NCI-H2107 treated with DMSO at 0.1 percent for 48 hours (cell line): ENCODE results near the gene SPATA9.
"Not testable (repeated sequence)": the region's sequence is repeated elsewhere in the genome, so short reads cannot be mapped to it uniquely, and the experiment has no call there.

Source experiments
- DNase-seq: peaks from one replicate; lab custom pipeline; 2025; ENCODE audit not compliant: unreplicated experiment; lab: John Stamatoyannopoulos, UW

The SPATA9 gene

DNA sequence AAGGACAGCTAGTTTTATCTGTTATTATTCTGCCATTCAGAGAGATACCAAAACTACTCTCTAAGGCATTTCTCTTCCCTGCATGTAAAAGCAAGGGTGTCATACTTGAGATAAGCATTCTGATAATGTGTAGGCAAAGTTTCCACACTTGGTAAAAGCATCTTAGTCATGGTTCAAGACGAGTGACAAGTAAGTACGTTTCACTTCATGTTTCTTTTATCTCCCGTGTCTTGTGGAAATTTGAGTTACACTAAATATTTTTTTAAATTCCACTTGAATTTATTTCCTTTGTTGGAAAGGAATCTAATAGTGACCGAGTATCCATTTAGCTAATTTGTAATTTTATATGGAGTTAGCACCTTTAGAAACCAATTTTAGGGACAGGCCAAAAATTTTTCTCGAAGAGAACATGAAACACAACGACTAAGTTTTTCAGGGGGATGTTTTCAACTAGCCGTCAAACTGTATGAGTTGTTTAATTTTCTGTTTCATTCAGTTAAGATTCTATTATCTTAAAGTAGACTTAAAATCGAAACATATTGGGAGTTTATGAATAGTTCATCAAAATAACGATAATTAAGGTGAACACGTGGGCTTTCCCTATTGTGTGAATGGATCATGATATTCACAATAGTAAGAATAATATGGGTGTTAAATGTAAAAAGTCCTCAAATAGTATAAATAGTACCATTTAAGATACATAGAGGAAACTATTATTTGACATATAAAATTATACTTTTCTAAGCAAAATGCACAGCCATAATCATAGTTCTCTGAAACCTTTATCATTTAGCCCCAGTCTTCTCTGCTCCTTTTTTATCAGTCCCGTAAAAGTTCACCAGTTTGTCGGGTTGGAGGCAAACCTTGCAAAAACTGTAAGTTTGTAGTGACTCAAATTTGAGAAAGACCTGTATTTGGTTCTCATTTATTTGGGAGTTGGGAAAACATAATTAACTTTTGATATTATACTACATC, 34.6 kb downstream of the SPATA9 start:
- no peak for DNase-seq

DNA sequence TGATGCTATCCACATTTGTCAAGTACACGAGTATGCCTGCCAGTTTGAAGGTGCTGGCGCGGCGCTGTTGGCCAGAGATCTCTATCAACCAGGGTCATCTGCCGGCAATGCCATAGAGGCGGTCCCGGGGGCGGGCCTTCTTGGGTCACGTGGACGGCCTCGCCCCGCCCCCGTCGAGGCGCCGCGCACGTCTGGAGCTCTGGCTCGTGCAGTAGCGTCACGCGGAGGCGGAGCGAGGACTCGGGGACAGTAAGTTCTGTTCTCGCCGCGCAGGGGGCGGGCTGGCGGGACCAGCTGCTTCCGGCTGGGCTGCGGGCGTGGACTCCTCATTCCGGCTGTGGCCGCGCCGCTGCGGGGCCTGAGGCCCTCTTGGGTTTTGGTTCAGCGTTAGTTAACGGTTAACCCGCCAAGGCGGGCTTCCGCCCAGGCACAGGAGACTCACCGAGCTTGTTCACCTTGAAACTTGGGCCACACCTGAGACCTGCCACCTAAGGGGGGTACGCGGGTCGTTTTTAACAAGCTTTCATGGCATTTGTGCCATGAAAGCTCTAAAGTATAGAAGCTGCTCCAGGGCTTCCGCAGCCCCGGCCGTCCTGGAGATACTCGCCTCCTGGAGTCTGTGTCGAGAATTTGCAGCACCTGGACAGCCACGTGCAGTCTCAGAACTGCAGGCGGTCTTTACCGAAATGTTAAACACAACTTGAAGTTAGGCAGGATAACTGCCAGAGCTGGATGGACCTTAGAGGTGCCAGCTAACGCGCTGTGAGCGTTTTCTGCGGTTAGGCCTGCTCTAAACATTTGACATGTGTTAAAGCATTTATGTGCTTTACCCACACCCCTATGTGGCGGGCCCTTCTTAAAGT, 36.0 kb downstream of the SPATA9 start, which contains the start of gene RFESD:
TSS of gene RFESD (plus strand) at position 209 of the 863 bp plus-strand sequence. CDS start 5,495 bp downstream, outside the sequence.
- peak; percentile 79 for DNase-seq

DNA sequence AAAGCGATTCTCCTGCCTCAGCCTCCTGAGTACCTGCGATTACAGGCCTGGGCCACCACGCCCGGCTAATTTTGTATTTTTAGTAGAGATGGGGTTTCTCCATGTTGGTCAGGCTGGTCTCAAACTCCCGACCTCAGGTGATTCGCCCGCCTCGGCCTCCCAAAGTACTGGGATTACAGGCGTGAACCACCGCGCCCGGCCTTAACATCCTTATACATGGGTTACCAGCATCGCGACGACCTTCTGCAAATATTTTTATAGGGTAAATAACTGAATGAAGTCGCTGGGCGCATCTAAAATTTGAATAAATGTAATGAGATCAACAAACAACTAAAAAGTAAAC, 36.6 kb downstream of the SPATA9 start:
- DNase-seq, result not testable (repeated sequence)

DNA sequence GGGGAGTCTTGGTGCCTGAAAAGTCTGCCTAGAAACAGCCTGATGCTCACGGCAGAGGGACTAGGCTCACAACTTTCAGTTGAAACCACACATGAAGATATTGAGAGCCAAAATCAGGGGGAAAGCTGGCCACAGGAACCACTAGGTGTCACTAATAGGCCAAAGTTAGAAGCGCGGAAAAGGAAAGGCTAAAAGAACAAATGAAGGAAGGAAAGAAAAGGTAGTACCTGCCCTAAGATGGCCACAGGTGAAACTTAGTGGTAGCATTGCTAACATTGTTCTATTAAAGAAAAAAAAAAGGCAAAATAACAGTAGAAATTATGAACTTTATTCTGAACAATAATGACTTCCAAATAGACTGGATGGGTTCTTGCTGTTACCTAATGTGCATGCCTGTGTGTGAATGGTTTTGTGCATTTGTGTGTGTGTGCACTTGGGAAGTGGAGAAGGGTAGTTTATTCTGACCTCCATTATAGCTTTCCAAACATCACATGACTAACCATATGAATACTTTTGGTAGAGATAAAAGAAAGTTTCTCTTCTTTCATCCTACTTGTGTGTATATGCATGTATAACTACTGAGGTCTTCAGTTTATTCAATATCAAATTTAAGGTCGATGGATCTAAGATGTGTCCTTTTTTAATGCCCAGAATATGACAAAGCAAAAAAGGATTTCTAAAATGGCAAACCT, 38.3 kb downstream of the SPATA9 start:
- DNase-seq, result peak; percentile 57

DNA sequence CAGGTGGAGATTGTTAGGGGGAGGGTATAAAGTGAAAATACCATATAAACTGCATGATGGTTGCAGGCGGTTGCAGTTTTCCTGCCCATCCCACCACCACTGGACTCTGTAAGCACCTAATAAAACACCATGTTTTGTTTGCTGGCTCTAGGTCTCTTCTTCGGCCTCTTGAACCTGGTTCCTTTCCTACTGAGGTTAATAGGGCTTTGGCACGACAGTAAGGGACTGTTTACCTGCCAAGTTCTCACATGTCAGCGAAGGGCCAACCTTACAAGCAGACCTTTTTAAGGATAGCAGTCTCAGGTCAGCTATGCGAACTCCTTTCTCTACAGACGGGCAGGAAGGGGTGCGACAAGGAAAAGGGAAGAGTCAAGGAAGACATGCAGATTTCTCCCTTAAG, 39.6 kb downstream of the SPATA9 start:
- DNase-seq, result no peak

DNA sequence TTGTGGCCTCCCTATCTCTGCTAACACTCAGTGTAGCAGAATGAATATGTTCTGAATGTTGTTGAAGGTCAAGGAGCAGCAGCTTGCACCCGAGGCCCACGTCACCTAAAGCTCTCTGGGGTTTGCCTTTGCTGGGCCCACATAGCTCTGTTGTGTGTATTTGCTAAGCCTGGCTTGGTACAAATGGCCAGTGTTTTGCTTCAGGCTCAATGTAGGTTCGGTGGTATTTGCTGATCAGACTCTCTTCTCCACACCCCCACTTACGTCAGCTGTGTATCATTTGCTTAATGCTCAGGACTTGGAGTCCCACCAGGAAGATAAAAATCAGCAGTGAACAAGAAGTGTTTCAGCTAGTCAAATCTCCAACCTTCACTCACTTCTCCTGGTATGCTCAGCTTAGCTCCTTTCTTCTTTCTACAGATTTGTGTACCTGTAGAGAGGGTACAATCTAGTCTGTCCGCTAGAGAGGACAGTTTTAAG, 41.0 kb downstream of the SPATA9 start:
- no peak for DNase-seq

DNA sequence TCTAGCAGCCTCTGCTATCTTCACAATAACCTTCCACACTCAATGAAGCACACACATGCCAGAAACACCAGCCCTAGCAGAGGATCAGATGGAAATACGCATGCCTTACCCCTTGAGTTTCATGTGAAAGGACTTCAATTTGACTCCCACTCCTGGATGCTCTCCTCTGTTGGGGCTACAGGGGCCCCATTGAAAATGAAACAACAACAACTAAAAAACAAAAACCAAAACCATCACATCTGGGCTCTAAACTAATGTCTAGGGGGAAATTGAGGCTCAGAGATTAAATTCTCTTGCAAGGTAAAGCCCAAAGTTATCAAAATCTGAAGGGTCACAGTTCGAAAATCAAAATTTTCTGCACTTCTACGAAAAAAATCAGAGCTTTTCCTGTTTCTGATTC, 44.2 kb downstream of the SPATA9 start:
- DNase-seq, result no peak

DNA sequence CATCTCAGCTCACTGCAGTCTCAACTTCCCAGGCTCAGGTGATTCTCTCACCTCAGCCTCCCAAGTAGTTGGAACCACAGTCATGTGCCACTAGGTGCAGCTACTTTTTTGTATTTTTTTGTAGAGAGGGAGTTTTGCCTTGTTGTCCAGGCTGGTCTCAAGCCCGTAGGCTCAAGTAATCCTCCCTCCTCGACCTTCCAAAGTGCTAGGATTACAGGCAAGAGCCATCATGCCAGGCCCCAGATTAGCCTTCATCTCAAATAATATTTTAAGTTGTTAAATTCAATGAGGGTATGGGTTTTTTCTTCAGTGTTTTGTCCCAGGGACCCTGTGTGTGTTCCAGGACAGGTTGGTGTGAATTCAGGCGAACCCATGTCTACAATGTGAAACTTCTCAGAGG, 48.7 kb downstream of the SPATA9 start:
- DNase-seq, result no peak

DNA sequence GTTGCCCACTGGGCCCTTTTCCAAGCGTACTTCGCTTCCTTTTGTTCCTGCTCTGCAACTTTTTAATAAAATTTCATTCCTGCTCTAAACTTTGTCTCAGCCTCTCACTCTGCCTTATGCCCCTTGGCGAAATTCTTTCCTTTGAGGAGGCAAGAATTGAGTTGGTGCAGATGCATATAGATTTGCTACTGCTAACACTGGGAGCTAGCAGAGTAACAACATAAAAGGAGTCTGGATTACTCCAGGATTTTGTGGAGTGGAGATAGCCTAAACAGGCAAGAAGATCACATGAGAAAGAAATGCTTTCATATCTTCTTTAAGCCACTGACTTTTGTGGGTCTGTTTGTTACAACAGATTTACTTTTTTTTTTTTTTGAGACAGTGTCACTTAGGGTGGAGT, 49.1 kb downstream of the SPATA9 start:
- DNase-seq, result no peak

DNA sequence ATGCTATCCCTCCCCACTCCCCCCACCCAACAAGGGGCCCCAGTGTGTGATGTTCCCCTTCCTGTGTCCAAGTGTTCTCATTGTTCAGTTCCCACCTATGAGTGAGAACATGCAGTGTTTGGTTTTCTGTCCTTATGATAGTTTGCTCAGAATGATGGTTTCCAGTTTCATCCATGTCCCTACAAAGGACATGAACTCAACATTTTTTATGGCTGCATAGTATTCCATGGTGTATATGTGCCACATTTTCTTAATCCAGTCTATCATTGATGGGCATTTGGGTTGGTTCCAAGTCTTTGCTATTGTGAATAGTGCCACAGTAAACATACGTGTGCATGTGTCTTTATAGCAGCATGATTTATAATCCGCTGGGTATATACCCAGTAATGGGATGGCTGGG, 49.8 kb downstream of the SPATA9 start:
- not testable (repeated sequence) for DNase-seq

DNA sequence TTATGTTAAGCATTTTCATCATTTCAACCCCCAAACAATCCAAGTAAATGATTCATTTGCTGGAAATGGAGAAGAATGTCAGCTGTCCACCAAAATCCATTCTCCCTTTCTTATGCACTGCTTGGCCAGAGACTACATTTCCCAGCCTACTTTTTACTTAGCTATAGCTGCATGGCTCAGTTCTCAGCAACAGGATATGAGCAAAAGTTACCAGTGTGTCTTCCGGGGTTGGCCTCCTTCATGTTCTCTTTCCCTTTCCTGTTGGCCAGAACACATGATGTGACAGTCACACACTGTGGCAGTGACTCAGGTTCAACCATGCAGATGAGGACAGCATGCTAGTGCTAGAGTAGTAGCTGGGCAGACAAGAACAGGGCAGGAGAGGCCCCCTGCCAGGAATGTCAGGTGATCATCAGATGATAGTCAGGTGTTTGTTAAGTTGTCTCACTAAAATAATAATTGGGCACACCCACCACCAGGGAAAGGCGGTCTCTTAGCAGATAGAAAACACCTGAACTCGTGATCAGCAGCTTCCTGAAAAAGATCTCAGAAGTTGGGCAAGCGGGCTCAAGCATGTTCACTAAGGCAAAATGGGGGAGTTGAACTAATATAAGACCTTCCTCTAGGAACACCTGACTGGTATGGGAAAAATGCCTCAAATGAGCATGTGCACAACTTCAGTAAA, 50.7 kb downstream of the SPATA9 start:
- DNase-seq, result no peak

DNA sequence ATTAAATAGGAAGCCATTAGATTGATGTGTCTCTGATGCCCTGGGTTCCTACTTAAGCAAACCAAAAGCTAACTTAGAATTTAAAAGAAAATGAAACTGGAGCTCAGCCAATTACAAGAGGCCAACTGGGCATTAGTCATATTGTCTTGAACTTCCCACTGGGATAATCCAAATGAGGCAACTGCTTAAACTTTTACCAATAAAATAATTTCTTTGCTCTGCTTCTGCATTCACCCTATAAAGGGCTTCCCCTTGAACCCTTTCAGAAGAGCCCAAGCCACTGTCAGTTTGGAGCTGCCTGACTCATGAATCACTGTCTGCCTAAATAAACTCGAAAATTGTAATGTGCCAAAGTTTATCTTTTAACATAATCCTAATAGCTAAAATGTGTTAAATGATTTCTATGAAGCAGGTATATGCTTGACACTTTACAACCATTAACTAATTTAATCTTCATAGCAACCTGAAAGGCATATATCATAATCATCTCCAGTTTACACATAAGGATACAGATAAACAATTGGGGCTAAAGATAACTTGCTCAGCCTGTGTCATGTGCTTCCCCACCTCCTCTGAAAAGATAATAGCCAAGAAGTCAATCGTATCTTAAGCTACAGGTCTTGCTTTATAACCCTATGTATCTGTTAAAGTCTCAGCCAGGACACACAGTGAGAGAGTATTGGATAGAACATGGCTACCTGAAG, 51.4 kb downstream of the SPATA9 start:
- DNase-seq, result no peak

DNA sequence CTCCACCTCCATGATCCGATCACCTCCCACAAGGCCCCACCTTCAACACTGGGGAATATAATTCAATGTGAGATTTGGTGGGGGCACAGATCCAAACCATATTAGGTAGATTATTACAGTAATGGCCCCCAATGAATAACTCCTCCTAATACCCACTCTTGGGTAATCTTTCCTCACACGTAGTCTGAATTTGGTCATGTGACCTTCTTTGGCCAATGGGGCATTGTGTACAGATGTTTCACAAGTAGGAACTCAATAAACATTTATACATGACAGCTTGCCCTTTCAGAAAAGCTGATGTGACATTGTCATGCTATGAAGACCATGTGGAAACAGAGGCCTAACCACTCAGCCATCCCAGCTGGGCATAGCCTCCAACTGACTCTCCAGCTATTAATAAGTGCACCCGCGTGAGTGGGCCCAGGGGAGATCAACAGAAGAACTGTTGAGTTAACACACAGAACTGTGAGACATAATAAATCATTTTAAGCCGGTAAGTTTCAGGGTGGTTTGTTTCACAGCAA, 52.3 kb downstream of the SPATA9 start:
- DNase-seq, result no peak

DNA sequence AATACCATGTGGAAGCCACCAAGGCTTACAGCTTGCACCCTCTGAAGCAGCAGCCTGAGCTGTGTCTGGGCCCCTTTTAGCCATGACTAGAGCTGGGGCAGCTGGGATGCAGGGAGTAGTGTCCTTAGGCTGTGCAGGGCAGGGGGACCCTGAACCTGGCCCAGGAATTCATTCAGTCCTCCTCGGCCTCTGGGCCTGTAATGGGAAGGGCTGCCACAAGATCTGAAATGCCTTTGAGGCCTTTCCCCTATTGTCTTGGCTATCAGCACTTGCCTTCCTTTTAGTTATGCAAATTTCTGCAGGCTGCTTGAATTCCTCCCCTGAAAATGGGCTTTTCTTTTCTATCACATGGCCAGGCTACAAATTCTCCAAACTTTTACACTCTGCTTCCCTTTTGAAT, 53.9 kb downstream of the SPATA9 start:
- DNase-seq, result no peak

DNA sequence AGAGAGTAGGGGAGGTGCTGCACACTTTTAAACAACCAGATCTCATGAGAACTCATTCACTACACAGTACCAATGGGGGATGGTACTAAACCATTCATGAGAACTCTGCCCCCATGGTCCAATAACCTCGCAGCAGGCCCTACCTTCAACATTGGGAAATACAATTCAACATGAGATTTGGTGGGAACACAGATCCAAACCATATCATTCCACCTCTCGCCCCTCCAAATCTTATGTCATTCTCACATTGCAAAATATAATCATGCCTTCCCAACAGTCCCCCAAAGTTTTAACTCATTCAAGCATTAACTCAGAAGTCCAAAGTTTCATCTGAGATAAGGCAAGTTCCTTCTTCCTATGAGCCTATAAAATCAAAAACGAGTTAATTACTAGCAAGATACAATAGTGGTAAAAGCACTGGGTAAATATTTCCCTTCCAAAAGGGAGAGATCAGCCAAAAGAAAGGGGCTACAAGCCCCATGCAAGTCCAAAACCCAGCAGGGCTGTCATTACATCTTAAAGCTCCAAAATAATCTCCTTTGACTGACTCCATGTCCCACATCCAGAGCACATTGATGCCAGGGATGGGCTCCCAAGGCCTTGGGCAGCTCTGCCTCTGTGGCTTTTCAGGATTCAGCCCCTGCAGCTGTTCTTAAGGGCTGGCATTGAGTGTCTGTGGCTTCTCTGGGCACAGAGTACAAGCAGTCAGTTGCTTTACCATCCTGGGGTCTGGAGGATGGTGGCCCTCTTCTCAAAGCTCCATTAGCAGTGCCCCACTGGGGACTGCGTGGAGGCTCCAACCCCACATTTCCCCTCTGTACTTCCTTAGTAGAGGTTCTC, 54.6 kb downstream of the SPATA9 start:
- no peak for DNase-seq

DNA sequence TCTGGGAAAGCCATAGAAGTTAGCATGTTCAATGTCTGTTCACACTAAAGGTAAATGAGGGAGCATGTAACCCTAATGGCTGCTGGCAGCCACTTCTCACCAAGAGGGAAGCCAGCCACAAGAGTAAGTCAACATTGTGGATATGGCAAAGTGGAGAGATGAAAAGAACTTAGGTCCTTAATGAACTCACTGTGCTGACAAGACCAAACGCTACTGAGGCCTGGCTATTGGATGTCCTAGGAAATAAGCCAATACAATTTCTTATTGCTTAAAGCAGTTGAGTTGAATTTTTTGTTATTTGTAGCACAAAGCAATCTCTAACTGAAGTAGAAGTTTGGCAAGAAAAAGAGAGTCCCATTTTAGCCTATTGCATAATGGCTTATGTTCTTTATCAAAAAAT, 56.1 kb downstream of the SPATA9 start:
- no peak for DNase-seq

DNA sequence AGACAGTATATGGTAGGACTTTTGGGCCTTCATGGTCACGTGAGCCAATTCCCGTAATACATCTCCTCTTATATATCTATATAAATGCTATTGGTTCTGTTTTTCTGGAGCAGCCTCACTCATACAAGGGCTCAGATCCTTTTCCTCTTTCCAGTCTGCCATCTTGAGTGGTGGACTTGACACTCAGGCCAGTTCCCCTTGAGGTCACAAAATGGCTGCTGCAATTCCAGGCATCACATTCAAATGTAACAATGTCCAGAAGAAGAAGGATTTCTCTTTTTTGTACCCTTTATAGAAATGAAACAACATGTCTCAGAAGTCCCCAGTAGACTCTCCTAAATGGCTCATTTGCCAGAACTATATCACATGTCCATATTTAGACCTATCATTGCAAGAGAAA, 58.4 kb downstream of the SPATA9 start:
- no peak for DNase-seq

DNA sequence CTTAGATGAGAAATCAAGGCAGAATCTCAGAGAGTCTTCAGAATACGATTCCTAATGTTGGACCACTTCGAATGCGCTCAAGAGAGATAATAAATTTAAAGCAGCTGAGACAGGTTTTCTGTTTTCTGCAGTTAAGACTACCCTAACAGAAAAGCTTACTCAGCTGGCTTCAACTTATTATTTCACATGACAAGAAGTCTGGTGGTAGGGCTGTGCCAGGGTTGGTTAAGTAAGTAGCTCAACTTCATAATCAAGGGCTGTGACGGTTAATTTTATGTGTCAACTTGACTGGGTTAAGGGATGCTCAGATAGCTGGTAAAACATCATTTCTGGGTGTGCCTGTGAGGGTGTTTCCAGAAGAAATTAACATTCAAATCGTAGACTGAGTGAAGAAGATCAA, 59.1 kb downstream of the SPATA9 start:
- DNase-seq, result no peak
